PFSK-1 (cell line): ENCODE results near the gene DSTN.

Source experiments
- FOXP2 ChIP-seq: optimal IDR thresholded peaks from 2 replicates; pipeline ENCODE3; 2011; ENCODE audit warnings: borderline replicate concordance, control low read depth, inconsistent platforms; ENCODE audit not compliant: insufficient read depth; ENCODE audit errors: extremely low read length, extremely low read depth
- POLR2AphosphoS5 ChIP-seq: IDR thresholded peaks from 2 replicates; pipeline ENCODE4 v1.6.1; 2012; ENCODE audit warnings: low read depth, mild to moderate bottlenecking, control low read depth, low read length, moderate library complexity
- REST ChIP-seq, 2 experiments: IDR thresholded peaks; 2 replicates each; pipeline versions ENCODE4 v1.6.1 to v1.8.0; 2011 to 2012; ENCODE audit warnings: low read depth in 2 of 2, low read length in 2 of 2, control low read depth in 1 of 2, inconsistent platforms in 1 of 2, mild to moderate bottlenecking in 1 of 2, moderate library complexity in 1 of 2; ENCODE audit not compliant: insufficient read depth in 1 of 2
- SIN3A ChIP-seq: IDR thresholded peaks from 2 replicates; pipeline ENCODE4 v1.6.1; 2012; ENCODE audit warnings: mild to moderate bottlenecking, low read length, moderate library complexity, borderline replicate concordance; ENCODE audit not compliant: insufficient read depth
- TAF1 ChIP-seq: IDR thresholded peaks from 2 replicates; pipeline ENCODE4 v1.6.1; 2012; ENCODE audit warnings: low read length, control low read depth, borderline replicate concordance; ENCODE audit not compliant: insufficient read depth

- TF ChIP-seq TAF1 = no peak
- TF ChIP-seq REST (IDR thresholded peaks at IDR 0.05; ENCODE audit: insufficient read depth in 1 of 2, low read depth in 2 of 2, low read length in 2 of 2) = no peak
- TF ChIP-seq POLR2AphosphoS5 = no peak
- TF ChIP-seq SIN3A = no peak
- TF ChIP-seq FOXP2 = no peak
Observed at GRCh38 chr20:17542481-17542880, 27.4 kb upstream of the DSTN start.
